CD4-positive, alpha-beta T cell treated with Interleukin-4 for 1 hour (primary cell): ENCODE data around the gene CHMP1A.
A peak's percentile ranks its signal among the peaks of the same experiment; 100 is the strongest.
"Not testable (repeated sequence)": the region's sequence is repeated elsewhere in the genome, so short reads cannot be mapped to it uniquely, and the experiment has no call there.

ENCODE experiments used
- DNase-seq, 2 donors: peaks; one replicate each; pipeline ENCODE4 v3.0.0-alpha.2; 2020 to 2022

Gene CHMP1A

GRCh38 chr16:89691986-89692569 lies 34.6 kb upstream of the CHMP1A start:
- no peak for DNase-seq

GRCh38 chr16:89691231-89691985 lies 33.9 kb upstream of the CHMP1A start:
- no peak for DNase-seq

GRCh38 chr16:89690392-89690901 lies 32.9 kb upstream of the CHMP1A start:
- DNase-seq, result no peak

- not testable (repeated sequence) for DNase-seq
Observed at GRCh38 chr16:89689621-89690020, 32.1 kb upstream of the CHMP1A start.

- no peak for DNase-seq
Observed at GRCh38 chr16:89689142-89689541, 31.6 kb upstream of the CHMP1A start.

- DNase-seq, result no peak
Observed at GRCh38 chr16:89688395-89688794, 30.9 kb upstream of the CHMP1A start.

- no peak for DNase-seq
Observed at GRCh38 chr16:89687092-89687940, 29.8 kb upstream of the CHMP1A start.

- peak; percentile 88 to 90 for DNase-seq
Observed at GRCh38 chr16:89686520-89687091, 29.1 kb upstream of the CHMP1A start, which contains the start of gene CDK10. Gene CDK10 (plus strand): TSS chr16:89686689. CDS start chr16:89686711, 22 bp downstream.

GRCh38 chr16:89685916-89686315 lies 28.4 kb upstream of the CHMP1A start:
- DNase-seq, result no peak

- DNase-seq, result no peak
Observed at GRCh38 chr16:89678258-89678657, 20.8 kb upstream of the CHMP1A start.

GRCh38 chr16:89672177-89672941 lies 14.9 kb upstream of the CHMP1A start:
- no peak for DNase-seq

GRCh38 chr16:89671565-89671964 lies 14.1 kb upstream of the CHMP1A start:
- DNase-seq, result not testable (repeated sequence)

GRCh38 chr16:89670496-89671431 lies 13.3 kb upstream of the CHMP1A start:
- no peak for DNase-seq

- no peak for DNase-seq
Observed at GRCh38 chr16:89669755-89670154, 12.2 kb upstream of the CHMP1A start.

- no peak for DNase-seq
Observed at GRCh38 chr16:89668790-89669158, 11.3 kb upstream of the CHMP1A start.

- no peak for DNase-seq
Observed at GRCh38 chr16:89667633-89668032, 10.1 kb upstream of the CHMP1A start.

- DNase-seq, result peak; percentile 8 to 23
Observed at GRCh38 chr16:89667000-89667399, 9.5 kb upstream of the CHMP1A start.

GRCh38 chr16:89664238-89664637 lies 6.7 kb upstream of the CHMP1A start:
- DNase-seq, result not testable (repeated sequence)

- no peak for DNase-seq
Observed at GRCh38 chr16:89661215-89661614, 3.7 kb upstream of the CHMP1A start.

- DNase-seq, result no peak
Observed at GRCh38 chr16:89660146-89660545, 2.6 kb upstream of the CHMP1A start.
